ENCODE data around the gene TRIM50. TPM values are rescaled to one million over a fixed set of nuclear protein-coding genes. Genes with fewer than 3 reads are reported as not detected.

The TRIM50 gene
- total and polyA plus RNA-seq, 2 experiments from 2014 or later: not detected

GRCh38 chr7:73359306-73359705 is 31.4 kb upstream of the TRIM50 start:
- Histone ChIP-seq H3F3A (ENCODE audit: insufficient read depth) (no peaks in the 10 kb centered on the region), H3K4me2 (ENCODE audit: unreplicated experiment) (no peak overlapping the region), H3K4me1 (ENCODE audit: insufficient read depth) (no peaks in the 10 kb centered on the region), H3K27me3 (replicated peaks; ENCODE audit: insufficient read depth) (peaks cover 14% of the 10 kb centered on the region), H3K27ac (no peak overlapping the region), H2AFZ (no peak overlapping the region), H4K20me1 (ENCODE audit: insufficient read depth) (no peaks in the 10 kb centered on the region), H3K4me3 (no peak overlapping the region), H3K9me2 (ENCODE audit: insufficient read depth) (no peaks in the 10 kb centered on the region), H3K9me3 (ENCODE audit: low read depth) (no peaks in the 10 kb centered on the region), H3K9ac (no peak overlapping the region), H3K79me2 (ENCODE audit: insufficient read depth) (no peaks in the 10 kb centered on the region), H3K36me3 (ENCODE audit: low read depth) (no peaks in the 10 kb centered on the region)
- in situ Hi-C loops (cut with MboI): no loop called here
- WGBS, 2 experiments (ENCODE audit: low coverage in 1 of 2, low lambda C conversion rate in 2 of 2, missing lambda C conversion rate in 2 of 2): 60 to 62% methylated on average over 8 to 11 of the region's 11 CpGs
- no peak for TF ChIP-seq EZH2phosphoT487 (IDR thresholded peaks at IDR 0.05; ENCODE audit: insufficient read depth, low read depth)
- TF ChIP-seq EZH2 (IDR thresholded peaks at IDR 0.05; ENCODE audit: insufficient read depth, poor library complexity, severe bottlenecking): no peak
- DNase-seq: no peak

GRCh38 chr7:73358590-73359275 is 30.9 kb upstream of the TRIM50 start:
- no peaks in the 10 kb centered on the region for H3K9me2 ChIP-seq (ENCODE audit: insufficient read depth)
- no peaks in the 10 kb centered on the region for H3K36me3 ChIP-seq (ENCODE audit: low read depth)
- H3K27me3 ChIP-seq (replicated peaks; ENCODE audit: insufficient read depth): peaks cover 14% of the 10 kb centered on the region
- peak overlapping the region; percentile 68 for H3K4me2 ChIP-seq (ENCODE audit: unreplicated experiment)
- H2AFZ ChIP-seq: peak overlapping the region; percentile 83; the same call in 1 of the 2 replicates
- no peak for DNase-seq
- no peak overlapping the region for H3K9ac ChIP-seq
- no peaks in the 10 kb centered on the region for H3F3A ChIP-seq (ENCODE audit: insufficient read depth)
- 69 to 77% methylated on average over 5 to 21 of the region's 21 CpGs for WGBS, 2 experiments (ENCODE audit: low coverage in 1 of 2, low lambda C conversion rate in 2 of 2, missing lambda C conversion rate in 2 of 2)
- H3K9me3 ChIP-seq (ENCODE audit: low read depth): no peaks in the 10 kb centered on the region
- no peaks in the 10 kb centered on the region for H3K79me2 ChIP-seq (ENCODE audit: insufficient read depth)
- no peak overlapping the region for H3K27ac ChIP-seq
- no peaks in the 10 kb centered on the region for H4K20me1 ChIP-seq (ENCODE audit: insufficient read depth)
- TF ChIP-seq EZH2phosphoT487 (IDR thresholded peaks at IDR 0.05; ENCODE audit: insufficient read depth, low read depth): no peak
- no peak for TF ChIP-seq EZH2 (IDR thresholded peaks at IDR 0.05; ENCODE audit: insufficient read depth, poor library complexity, severe bottlenecking)
- 0 out of 2 replicates have a peak overlapping the region, but pooled peaks have one; percentile 45 for H3K4me3 ChIP-seq
- no peaks in the 10 kb centered on the region for H3K4me1 ChIP-seq (ENCODE audit: insufficient read depth)
- in situ Hi-C loops (cut with MboI): no loop called here

- WGBS, 2 experiments (ENCODE audit: low coverage in 1 of 2, low lambda C conversion rate in 2 of 2, missing lambda C conversion rate in 2 of 2): 72 to 76% methylated on average over 5 of the region's 5 CpGs
- Histone ChIP-seq H3F3A (ENCODE audit: insufficient read depth) (no peaks in the 10 kb centered on the region), H3K9me2 (ENCODE audit: insufficient read depth) (no peaks in the 10 kb centered on the region), H3K9me3 (ENCODE audit: low read depth) (no peaks in the 10 kb centered on the region), H3K4me2 (ENCODE audit: unreplicated experiment) (no peak overlapping the region), H3K9ac (no peak overlapping the region), H3K4me3 (no peak overlapping the region), H3K79me2 (ENCODE audit: insufficient read depth) (no peaks in the 10 kb centered on the region), H3K27ac (no peak overlapping the region), H3K36me3 (ENCODE audit: low read depth) (no peaks in the 10 kb centered on the region), H3K27me3 (replicated peaks; ENCODE audit: insufficient read depth) (peaks cover 20% of the 10 kb centered on the region), H4K20me1 (ENCODE audit: insufficient read depth) (no peaks in the 10 kb centered on the region), H2AFZ (no peak overlapping the region), H3K4me1 (ENCODE audit: insufficient read depth) (no peaks in the 10 kb centered on the region)
- DNase-seq: no peak
- TF ChIP-seq EZH2 (IDR thresholded peaks at IDR 0.05; ENCODE audit: insufficient read depth, poor library complexity, severe bottlenecking) (no peak), EZH2phosphoT487 (IDR thresholded peaks at IDR 0.05; ENCODE audit: insufficient read depth, low read depth) (no peak)
- in situ Hi-C loops (cut with MboI): no loop called here
These were observed 28.3 kb upstream of the TRIM50 start for GRCh38 chr7:73356159-73356558.

- Histone ChIP-seq H3K36me3 (ENCODE audit: low read depth) (no peaks in the 10 kb centered on the region), H3K4me3 (no peak overlapping the region), H3K79me2 (ENCODE audit: insufficient read depth) (no peaks in the 10 kb centered on the region), H3K27ac (no peak overlapping the region), H3K4me1 (ENCODE audit: insufficient read depth) (no peaks in the 10 kb centered on the region), H3F3A (ENCODE audit: insufficient read depth) (no peaks in the 10 kb centered on the region), H2AFZ (no peak overlapping the region), H3K9ac (no peak overlapping the region), H4K20me1 (ENCODE audit: insufficient read depth) (no peaks in the 10 kb centered on the region), H3K4me2 (ENCODE audit: unreplicated experiment) (no peak overlapping the region), H3K9me3 (ENCODE audit: low read depth) (no peaks in the 10 kb centered on the region), H3K27me3 (replicated peaks; ENCODE audit: insufficient read depth) (peaks cover 20% of the 10 kb centered on the region), H3K9me2 (ENCODE audit: insufficient read depth) (no peaks in the 10 kb centered on the region)
- no peak for DNase-seq
- in situ Hi-C loops (cut with MboI): no loop called here
- WGBS, 2 experiments (ENCODE audit: low coverage in 1 of 2, low lambda C conversion rate in 2 of 2, missing lambda C conversion rate in 2 of 2): 35 to 39% methylated on average over 17 of the region's 17 CpGs
- TF ChIP-seq EZH2phosphoT487 (IDR thresholded peaks at IDR 0.05; ENCODE audit: insufficient read depth, low read depth): no peak
- TF ChIP-seq EZH2 (IDR thresholded peaks at IDR 0.05; ENCODE audit: insufficient read depth, poor library complexity, severe bottlenecking): no peak
These were observed 26.9 kb upstream of the TRIM50 start for GRCh38 chr7:73354821-73355220.

Measured in GM23248 (cell line).